ENCODE data around the gene FGGY.

- TF ChIP-seq POLR2A (IDR thresholded peaks at IDR 0.05; ENCODE audit: low read length) (no peak), GATA1 (IDR thresholded peaks at IDR 0.05; ENCODE audit: low read depth, low read length) (no peak)
Observed at GRCh38 chr1:59445040-59445439, 148.1 kb downstream of the FGGY start.
